GM12872 (cell line): ENCODE measurements around the gene AGBL5.

Experiments used
- CTCF ChIP-seq: IDR thresholded peaks from 3 replicates; pipeline ENCODE4 v1.5.1; 2011; ENCODE audit warnings: low read depth, mild to moderate bottlenecking, low read length, moderate library complexity; ENCODE audit not compliant: insufficient read depth

Gene AGBL5

GRCh38 chr2:27058210-27058609, 6.7 kb downstream of the AGBL5 start:
- no peak for TF ChIP-seq CTCF

GRCh38 chr2:27059141-27059820, 7.8 kb downstream of the AGBL5 start:
- TF ChIP-seq CTCF: no peak

GRCh38 chr2:27060323-27060722, 8.9 kb downstream of the AGBL5 start:
- TF ChIP-seq CTCF: no peak

GRCh38 chr2:27065128-27065527, 13.7 kb downstream of the AGBL5 start:
- TF ChIP-seq CTCF: no peak

- no peak for TF ChIP-seq CTCF
Measured at GRCh38 chr2:27067385-27067784, 15.9 kb downstream of the AGBL5 start.

- TF ChIP-seq CTCF: no peak
Measured at GRCh38 chr2:27069436-27069835, 18.0 kb downstream of the AGBL5 start.

GRCh38 chr2:27069961-27070618, 18.6 kb downstream of the AGBL5 start:
- TF ChIP-seq CTCF: no peak
